HS-5 (cell line): ENCODE data around the gene NCK1.

Source experiments
- DNase-seq: peaks from one replicate; pipeline ENCODE4 v3.0.0-alpha.2; 2012; ENCODE audit warnings: low read depth

NCK1 gene

GRCh38 chr3:136908297-136908696, 46.3 kb downstream of the NCK1 start:
- DNase-seq, result no peak

- DNase-seq, result no peak
Observed at GRCh38 chr3:136909187-136909586, 47.2 kb downstream of the NCK1 start.

GRCh38 chr3:136910697-136911096, 48.7 kb downstream of the NCK1 start:
- no peak for DNase-seq

GRCh38 chr3:136913168-136913567, 51.2 kb downstream of the NCK1 start:
- DNase-seq, result no peak

GRCh38 chr3:136914739-136915138, 52.7 kb downstream of the NCK1 start:
- DNase-seq, result no peak

- no peak for DNase-seq
Observed at GRCh38 chr3:136916223-136916622, 54.2 kb downstream of the NCK1 start.

GRCh38 chr3:136919799-136920580, 58.0 kb downstream of the NCK1 start:
- no peak for DNase-seq

GRCh38 chr3:136920904-136921611, 59.0 kb downstream of the NCK1 start:
- DNase-seq, result no peak

- DNase-seq, result no peak
Observed at GRCh38 chr3:136925425-136926190, 63.6 kb downstream of the NCK1 start.

- no peak for DNase-seq
Observed at GRCh38 chr3:136928240-136928639, 66.2 kb downstream of the NCK1 start.

GRCh38 chr3:136929977-136930670, 68.1 kb downstream of the NCK1 start:
- no peak for DNase-seq

GRCh38 chr3:136931606-136932005, 69.6 kb downstream of the NCK1 start:
- no peak for DNase-seq

GRCh38 chr3:136932523-136932922, 70.5 kb downstream of the NCK1 start:
- no peak for DNase-seq

- no peak for DNase-seq
Observed at GRCh38 chr3:136932978-136933772, 71.2 kb downstream of the NCK1 start.

- no peak for DNase-seq
Observed at GRCh38 chr3:136937175-136937574, 75.2 kb downstream of the NCK1 start.

- no peak for DNase-seq
Observed at GRCh38 chr3:136937851-136938250, 75.8 kb downstream of the NCK1 start.

GRCh38 chr3:136938334-136938733, 76.3 kb downstream of the NCK1 start:
- DNase-seq, result no peak

GRCh38 chr3:136939489-136939888, 77.5 kb downstream of the NCK1 start:
- no peak for DNase-seq

- no peak for DNase-seq
Observed at GRCh38 chr3:136942803-136943202, 80.8 kb downstream of the NCK1 start.

- no peak for DNase-seq
Observed at GRCh38 chr3:136943436-136943835, 81.4 kb downstream of the NCK1 start.

GRCh38 chr3:136946978-136947377, 85.0 kb downstream of the NCK1 start:
- DNase-seq, result no peak
